Measurements from ENCODE around the gene INO80C. TPM values are rescaled to one million over a fixed set of nuclear protein-coding genes. Genes with fewer than 3 reads are reported as not detected.

The INO80C gene
- total and polyA plus RNA-seq, 2 of the 4 experiments (the other 2 are of a cell fraction): 5.6 to 17.1 TPM

DNA sequence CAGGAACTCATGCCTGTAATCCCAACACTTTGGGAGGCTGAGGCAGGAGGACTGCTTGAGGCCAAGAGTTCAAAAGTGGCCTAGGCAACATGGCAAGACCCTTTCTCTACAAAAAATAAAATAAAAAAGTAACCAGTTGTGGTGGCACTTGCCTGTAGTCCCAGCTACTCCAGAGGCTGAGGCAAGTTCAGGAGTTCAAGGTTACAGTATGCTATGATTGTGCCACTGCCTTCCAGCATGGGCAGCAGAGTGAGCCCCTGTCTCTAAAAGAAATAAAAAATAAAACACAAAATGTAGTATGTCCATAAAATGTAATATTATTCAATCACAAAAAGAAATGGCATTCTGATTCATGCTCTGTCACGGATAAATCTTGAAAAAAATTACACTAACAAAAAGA, 11.9 kb downstream of the INO80C start:
- H2AFZ ChIP-seq (replicated peaks; ENCODE audit: low read length, poor library complexity): no peak overlapping the region
- WGBS, 2 experiments (ENCODE audit: extremely low coverage in 2 of 2, insufficient read length in 1 of 2): no CpG with 5 or more reads among the region's 1 CpG
- no peak overlapping the region for H2BK120ac ChIP-seq (ENCODE audit: low read depth, low read length)
- H3K4me2 ChIP-seq (ENCODE audit: low read depth, low read length): no peak overlapping the region
- no peaks in the 10 kb centered on the region for H3K27me3 ChIP-seq (ENCODE audit: control insufficient read depth, insufficient read depth, low read length)
- ChIA-PET POLR2A (ENCODE audit: unreplicated experiment) (no interaction called here), CTCF (no interaction called here)
- H2AK9ac ChIP-seq (replicated peaks; ENCODE audit: low read depth, low read length, poor library complexity): no peak overlapping the region
- H4K8ac ChIP-seq (ENCODE audit: low read depth in 2 of 2, low read length in 2 of 2): no peak overlapping the region
- no peak overlapping the region for H2AK5ac ChIP-seq (ENCODE audit: low read depth, low read length)
- no peak overlapping the region for H2BK5ac ChIP-seq (ENCODE audit: low read depth, low read length, poor library complexity, severe bottlenecking)
- H3K9me3 ChIP-seq (ENCODE audit: control insufficient read depth, insufficient read depth, low read length): no peaks in the 10 kb centered on the region
- H3K9ac ChIP-seq (ENCODE audit: low read depth, low read length): no peak overlapping the region
- no peak overlapping the region for H3K4me3 ChIP-seq (ENCODE audit: insufficient read depth, low read depth, low read length)
- DNase-seq (no peak), ATAC-seq (ENCODE audit: low read depth) (no peak)
- intact Hi-C loops (cut with micrococcal nuclease): no loop called here
- H3K14ac ChIP-seq (replicated peaks; ENCODE audit: low read depth, low read length): no peak overlapping the region
- dilution Hi-C loops (cut with HindIII; ENCODE audit: low sequenced_read_pairs, unreplicated experiment): no loop called here
- TF ChIP-seq RAD21 (IDR thresholded peaks at IDR 0.05; ENCODE audit: low read length) (no peak), RCOR1 (IDR thresholded peaks at IDR 0.05; ENCODE audit: insufficient replicate concordance, low read length) (no peak), CEBPB (IDR thresholded peaks at IDR 0.05; ENCODE audit: low read depth, low read length) (no peak), NFE2L2 (IDR thresholded peaks at IDR 0.05; ENCODE audit: low read depth, low read length) (no peak), POLR2A (IDR thresholded peaks at IDR 0.05; ENCODE audit: low read depth, low read length) (no peak), RFX5 (IDR thresholded peaks at IDR 0.05; ENCODE audit: low read depth, low read length) (no peak), MAZ (IDR thresholded peaks at IDR 0.05; ENCODE audit: borderline replicate concordance, low read depth, low read length) (no peak), SMC3 (IDR thresholded peaks at IDR 0.05; ENCODE audit: low read depth, low read length) (no peak)
- TF ChIP-seq, protein P1, sequence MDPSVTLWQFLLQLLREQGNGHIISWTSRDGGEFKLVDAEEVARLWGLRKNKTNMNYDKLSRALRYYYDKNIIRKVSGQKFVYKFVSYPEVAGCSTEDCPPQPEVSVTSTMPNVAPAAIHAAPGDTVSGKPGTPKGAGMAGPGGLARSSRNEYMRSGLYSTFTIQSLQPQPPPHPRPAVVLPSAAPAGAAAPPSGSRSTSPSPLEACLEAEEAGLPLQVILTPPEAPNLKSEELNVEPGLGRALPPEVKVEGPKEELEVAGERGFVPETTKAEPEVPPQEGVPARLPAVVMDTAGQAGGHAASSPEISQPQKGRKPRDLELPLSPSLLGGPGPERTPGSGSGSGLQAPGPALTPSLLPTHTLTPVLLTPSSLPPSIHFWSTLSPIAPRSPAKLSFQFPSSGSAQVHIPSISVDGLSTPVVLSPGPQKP (IDR thresholded peaks at IDR 0.05; ENCODE audit: borderline replicate concordance, low read depth, low read length): no peak
- TF ChIP-seq, protein P2, sequence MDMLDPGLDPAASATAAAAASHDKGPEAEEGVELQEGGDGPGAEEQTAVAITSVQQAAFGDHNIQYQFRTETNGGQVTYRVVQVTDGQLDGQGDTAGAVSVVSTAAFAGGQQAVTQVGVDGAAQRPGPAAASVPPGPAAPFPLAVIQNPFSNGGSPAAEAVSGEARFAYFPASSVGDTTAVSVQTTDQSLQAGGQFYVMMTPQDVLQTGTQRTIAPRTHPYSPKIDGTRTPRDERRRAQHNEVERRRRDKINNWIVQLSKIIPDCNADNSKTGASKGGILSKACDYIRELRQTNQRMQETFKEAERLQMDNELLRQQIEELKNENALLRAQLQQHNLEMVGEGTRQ (IDR thresholded peaks at IDR 0.05; ENCODE audit: low read depth, low read length): no peak
- H3K4me1 ChIP-seq (ENCODE audit: control insufficient read depth, insufficient read depth, low read length): no peaks in the 10 kb centered on the region
- no peak overlapping the region for H4K5ac ChIP-seq (ENCODE audit: low read depth, low read length)
- H3K9me1 ChIP-seq (ENCODE audit: insufficient read depth, low read length): 0 out of 2 replicates have a peak, but pooled peaks cover 5% of the 10 kb centered on the region
- H3K56ac ChIP-seq (ENCODE audit: extremely low read depth, insufficient read depth, low read length): no peak overlapping the region
- BruUV-seq (replicated peaks): no TSS peak
- in situ Hi-C loops (cut with MboI; ENCODE audit: low sequenced_read_pairs): no loop called here
- H3K4ac ChIP-seq (ENCODE audit: low read depth, low read length): no peak overlapping the region
- H2BK20ac ChIP-seq (ENCODE audit: low read depth, low read length): no peak overlapping the region
- H3K27ac ChIP-seq (ENCODE audit: insufficient read depth, low read length): no peak overlapping the region
- no peaks in the 10 kb centered on the region; a peak in 1 of 4 replicates for H3K79me1 ChIP-seq (ENCODE audit: low read depth in 1 of 2, low read length in 2 of 2)
- H4K20me1 ChIP-seq (ENCODE audit: insufficient read depth, low read length): no peaks in the 10 kb centered on the region
- H3K18ac ChIP-seq (ENCODE audit: low read depth, low read length): no peak overlapping the region
- H3K36me3 ChIP-seq (ENCODE audit: control insufficient read depth, insufficient read depth, low read length): no peaks in the 10 kb centered on the region
- no peak overlapping the region for H4K91ac ChIP-seq (ENCODE audit: insufficient read depth, low read depth, low read length)
- no peak overlapping the region for H3K23ac ChIP-seq (ENCODE audit: low read depth, low read length)
- H2BK15ac ChIP-seq (ENCODE audit: low read depth, low read length): no peak overlapping the region

All from IMR-90 (cell line).